ENCODE results near the gene MRTFA. TPM values are rescaled to one million over a fixed set of nuclear protein-coding genes. Genes with fewer than 3 reads are reported as not detected.
"Not testable (repeated sequence)": the region's sequence is repeated elsewhere in the genome, so short reads cannot be mapped to it uniquely, and the experiment has no call there.

Gene MRTFA
- total and polyA plus RNA-seq, 10 donors = 17.6 to 138 (median 83.9) TPM

- Histone ChIP-seq H3K36me3 (no peaks in the 10 kb centered on the region), H3K4me3 (peak overlapping the region in 4 of 8 donors; percentile 6 to 49 (median 12)), H3K4me1 (peaks cover 7 to 87% (median 39%) of the 10 kb centered on the region in 6 donors), H3K27ac (peak overlapping the region; percentile 32 to 82 (median 71)), H3K27me3 (replicated peaks in 1 of 7) (no peaks in the 10 kb centered on the region), H3K9me3 (no peaks in the 10 kb centered on the region)
- whole genome bisulfite sequencing, 5 donors = 19 to 34% (median 25%) methylated on average over 10 of the region's 10 CpGs
- intact Hi-C loops (cut with DNase I; ENCODE audit: low total_unique reads) = no loop called here
- DNase-seq = no peak
- TF ChIP-seq POLR2A (IDR thresholded peaks at IDR 0.05) (no peak), POLR2AphosphoS5 (IDR thresholded peaks at IDR 0.05) (peak in 1 of 3 donors; percentile 40)
- TF ChIP-seq, protein P1, sequence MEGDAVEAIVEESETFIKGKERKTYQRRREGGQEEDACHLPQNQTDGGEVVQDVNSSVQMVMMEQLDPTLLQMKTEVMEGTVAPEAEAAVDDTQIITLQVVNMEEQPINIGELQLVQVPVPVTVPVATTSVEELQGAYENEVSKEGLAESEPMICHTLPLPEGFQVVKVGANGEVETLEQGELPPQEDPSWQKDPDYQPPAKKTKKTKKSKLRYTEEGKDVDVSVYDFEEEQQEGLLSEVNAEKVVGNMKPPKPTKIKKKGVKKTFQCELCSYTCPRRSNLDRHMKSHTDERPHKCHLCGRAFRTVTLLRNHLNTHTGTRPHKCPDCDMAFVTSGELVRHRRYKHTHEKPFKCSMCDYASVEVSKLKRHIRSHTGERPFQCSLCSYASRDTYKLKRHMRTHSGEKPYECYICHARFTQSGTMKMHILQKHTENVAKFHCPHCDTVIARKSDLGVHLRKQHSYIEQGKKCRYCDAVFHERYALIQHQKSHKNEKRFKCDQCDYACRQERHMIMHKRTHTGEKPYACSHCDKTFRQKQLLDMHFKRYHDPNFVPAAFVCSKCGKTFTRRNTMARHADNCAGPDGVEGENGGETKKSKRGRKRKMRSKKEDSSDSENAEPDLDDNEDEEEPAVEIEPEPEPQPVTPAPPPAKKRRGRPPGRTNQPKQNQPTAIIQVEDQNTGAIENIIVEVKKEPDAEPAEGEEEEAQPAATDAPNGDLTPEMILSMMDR (IDR thresholded peaks at IDR 0.05 in 8 of 11, conservative IDR thresholded peaks at IDR 0.05 in 3 of 11) = peak in 2 of 11 experiments; percentile 5 to 13
These were observed 251.3 kb downstream of the MRTFA start for GRCh38 chr22:40385036-40385782.

DNA sequence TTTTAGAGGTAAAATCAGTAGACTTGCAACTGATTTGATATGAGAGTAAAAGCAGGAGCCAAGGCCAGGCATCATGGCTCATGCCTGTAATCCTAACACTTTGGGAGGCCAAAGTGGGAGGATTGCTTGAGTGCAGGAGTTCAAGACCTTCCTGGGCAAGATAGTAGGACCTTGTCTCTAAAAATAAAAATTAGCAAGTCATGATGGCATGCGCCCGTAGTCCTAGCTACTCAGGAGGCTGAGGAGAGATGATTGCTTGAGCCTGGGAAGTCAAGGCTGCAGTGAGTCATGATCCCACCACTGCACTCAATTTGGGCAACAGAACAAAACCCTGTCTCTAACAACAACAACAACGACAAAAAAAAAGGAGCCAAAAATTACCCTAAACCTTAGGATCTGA lies 252.6 kb downstream of the MRTFA start:
- DNase-seq = no peak
- Histone ChIP-seq H3K27ac (peak overlapping the region in 2 of 8 donors; percentile 8 to 71), H3K9me3 (no peaks in the 10 kb centered on the region), H3K4me1 (peaks cover 7 to 91% (median 44%) of the 10 kb centered on the region in 6 donors), H3K27me3 (replicated peaks in 1 of 7) (no peaks in the 10 kb centered on the region), H3K4me3 (no peak overlapping the region), H3K36me3 (no peaks in the 10 kb centered on the region)
- intact Hi-C loops (cut with DNase I; ENCODE audit: low total_unique reads) = no loop called here
- 72 to 87% (median 78%) methylated on average over 3 of the region's 3 CpGs for WGBS, 5 donors
- TF ChIP-seq, protein P1 (IDR thresholded peaks at IDR 0.05 in 8 of 11, conservative IDR thresholded peaks at IDR 0.05 in 3 of 11) = no peak
- TF ChIP-seq POLR2AphosphoS5 (IDR thresholded peaks at IDR 0.05) (no peak), POLR2A (IDR thresholded peaks at IDR 0.05) (no peak)

DNA sequence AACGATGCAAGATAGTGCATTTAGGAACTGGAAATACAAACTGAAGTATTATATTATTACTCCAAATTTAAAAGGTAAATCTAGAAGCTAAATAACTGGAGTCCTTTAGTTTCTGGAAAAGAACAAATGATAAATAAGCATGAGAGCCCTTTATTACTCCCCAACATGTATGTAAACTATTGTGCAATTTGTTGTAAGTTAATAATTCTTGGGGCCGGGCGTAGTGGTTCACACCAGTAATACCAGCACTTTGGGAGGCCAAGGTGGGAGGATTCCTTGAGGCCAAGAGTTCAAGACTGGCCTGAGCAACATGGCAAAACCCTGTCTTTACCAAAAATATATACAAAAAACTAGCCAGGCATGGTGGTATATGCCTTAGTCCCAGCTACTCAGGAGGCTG lies 255.1 kb downstream of the MRTFA start:
- DNase-seq = no peak
- no peaks in the 10 kb centered on the region for H3K9me3 ChIP-seq

GRCh38 chr22:40378448-40378847 lies 258.1 kb downstream of the MRTFA start:
- H3K9me3 ChIP-seq; H3K27me3 ChIP-seq (replicated peaks in 1 of 7); H3K4me3 ChIP-seq; DNase-seq; H3K36me3 ChIP-seq; intact Hi-C loops (cut with DNase I; ENCODE audit: low total_unique reads): not testable (repeated sequence)
- H3K27ac ChIP-seq = peak overlapping the region in 2 of 8 donors; percentile 2 to 26
- peaks cover 0 to 85% (median 31%) of the 10 kb centered on the region in 6 donors for H3K4me1 ChIP-seq
- 79 to 87% (median 79%) methylated on average over 11 of the region's 11 CpGs for WGBS, 5 donors

More for the DNA sequence above, 255.1 kb downstream of the MRTFA start:
- no peak overlapping the region for H3K4me3 ChIP-seq
- H3K27me3 ChIP-seq (replicated peaks in 1 of 7) = no peaks in the 10 kb centered on the region
- no peaks in the 10 kb centered on the region for H3K36me3 ChIP-seq
- 88 to 99% (median 96%) methylated on average over 3 of the region's 3 CpGs for WGBS, 5 donors
- TF ChIP-seq POLR2A (IDR thresholded peaks at IDR 0.05) (no peak), POLR2AphosphoS5 (IDR thresholded peaks at IDR 0.05) (no peak)
- TF ChIP-seq, protein P1 (IDR thresholded peaks at IDR 0.05 in 8 of 11, conservative IDR thresholded peaks at IDR 0.05 in 3 of 11) = no peak
- no peak overlapping the region for H3K27ac ChIP-seq
- intact Hi-C loops (cut with DNase I; ENCODE audit: low total_unique reads) = no loop called here
- peaks cover 7 to 91% (median 45%) of the 10 kb centered on the region in 6 donors for H3K4me1 ChIP-seq
